ENCODE results near the gene YAE1.

The YAE1 gene

DNA sequence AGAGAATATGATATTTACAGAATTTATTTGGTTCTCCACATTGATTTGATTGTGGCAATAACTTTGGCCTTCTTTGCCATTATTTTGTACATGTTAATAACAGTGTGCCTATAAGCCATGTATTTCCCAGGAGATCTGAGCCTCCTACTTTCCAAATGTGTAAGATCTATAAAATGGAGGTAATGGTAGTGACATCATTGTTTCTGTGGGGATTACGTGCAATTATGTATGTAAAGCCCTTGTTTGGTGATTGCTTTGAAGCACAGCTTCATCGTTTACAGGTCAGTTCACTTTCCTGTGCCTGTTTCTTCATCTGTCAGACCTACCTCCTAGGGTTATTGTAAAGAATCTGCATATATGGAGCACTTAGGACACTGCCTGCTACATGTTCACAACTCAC lies 17.3 kb downstream of the YAE1 start:
- Histone ChIP-seq H3K27me3 (ENCODE audit: control insufficient read depth, insufficient read depth, low read length) (no peaks in the 10 kb centered on the region), H3K27ac (ENCODE audit: low read depth, low read length) (no peak overlapping the region), H3K4me3 (ENCODE audit: low read depth, low read length) (no peak overlapping the region; the same call in 1 of the 2 replicates), H3K9ac (ENCODE audit: low read length) (no peak overlapping the region), H3K36me3 (ENCODE audit: control insufficient read depth, insufficient read depth, low read length) (no peaks in the 10 kb centered on the region), H3K4me1 (ENCODE audit: control insufficient read depth, insufficient read depth, low read length) (peaks cover 10% of the 10 kb centered on the region), H3K9me3 (ENCODE audit: control insufficient read depth, insufficient read depth, low read depth, low read length) (no peaks in the 10 kb centered on the region)

DNA sequence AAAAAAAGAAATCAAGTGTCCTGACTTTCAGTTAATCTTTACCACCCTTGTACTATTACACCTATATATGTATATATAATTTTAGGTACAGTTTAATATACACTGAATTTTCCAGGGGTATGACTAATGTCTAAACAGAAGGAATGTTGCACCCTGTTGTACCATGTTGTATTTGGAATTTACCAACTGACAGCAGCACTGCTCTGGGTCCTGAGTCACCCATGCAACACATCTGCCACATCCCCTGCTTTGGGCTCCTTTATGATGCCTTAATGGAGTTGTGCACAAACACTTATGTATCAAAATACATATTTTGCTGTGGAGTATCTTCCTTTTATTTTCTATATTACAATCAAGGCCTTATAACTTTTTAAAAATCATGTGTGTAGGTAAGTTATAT lies 21.2 kb downstream of the YAE1 start:
- Histone ChIP-seq H3K4me3 (ENCODE audit: low read depth, low read length) (no peak overlapping the region), H3K9ac (ENCODE audit: low read length) (no peak overlapping the region), H3K27ac (ENCODE audit: low read depth, low read length) (no peak overlapping the region), H3K27me3 (ENCODE audit: control insufficient read depth, insufficient read depth, low read length) (no peaks in the 10 kb centered on the region), H3K9me3 (ENCODE audit: control insufficient read depth, insufficient read depth, low read depth, low read length) (0 out of 2 replicates have a peak, but pooled peaks cover 2% of the 10 kb centered on the region), H3K36me3 (ENCODE audit: control insufficient read depth, insufficient read depth, low read length) (no peaks in the 10 kb centered on the region), H3K4me1 (ENCODE audit: control insufficient read depth, insufficient read depth, low read length) (peaks cover 14% of the 10 kb centered on the region)

- H3K4me3 ChIP-seq (ENCODE audit: low read depth, low read length), result no peak overlapping the region
- H3K4me1 ChIP-seq (ENCODE audit: control insufficient read depth, insufficient read depth, low read length), result peaks cover 13% of the 10 kb centered on the region
- no peak overlapping the region for H3K9ac ChIP-seq (ENCODE audit: low read length)
- no peaks in the 10 kb centered on the region for H3K27me3 ChIP-seq (ENCODE audit: control insufficient read depth, insufficient read depth, low read length)
- H3K36me3 ChIP-seq (ENCODE audit: control insufficient read depth, insufficient read depth, low read length), result no peaks in the 10 kb centered on the region
- H3K9me3 ChIP-seq (ENCODE audit: control insufficient read depth, insufficient read depth, low read depth, low read length), result 0 out of 2 replicates have a peak, but pooled peaks cover 2% of the 10 kb centered on the region
- H3K27ac ChIP-seq (ENCODE audit: low read depth, low read length), result no peak overlapping the region
These were observed 22.2 kb downstream of the YAE1 start for GRCh38 chr7:39588416-39588815.

- H3K9ac ChIP-seq (ENCODE audit: low read length), result no peak overlapping the region
- no peak overlapping the region for H3K4me3 ChIP-seq (ENCODE audit: low read depth, low read length)
- no peaks in the 10 kb centered on the region for H3K27me3 ChIP-seq (ENCODE audit: control insufficient read depth, insufficient read depth, low read length)
- 0 out of 2 replicates have a peak, but pooled peaks cover 6% of the 10 kb centered on the region for H3K4me1 ChIP-seq (ENCODE audit: control insufficient read depth, insufficient read depth, low read length)
- H3K36me3 ChIP-seq (ENCODE audit: control insufficient read depth, insufficient read depth, low read length), result no peaks in the 10 kb centered on the region
- H3K27ac ChIP-seq (ENCODE audit: low read depth, low read length), result peak overlapping the region; percentile 22; the same call in 1 of the 2 replicates
- H3K9me3 ChIP-seq (ENCODE audit: control insufficient read depth, insufficient read depth, low read depth, low read length), result 0 out of 2 replicates have a peak, but pooled peaks cover 2% of the 10 kb centered on the region
These were observed 23.3 kb downstream of the YAE1 start for GRCh38 chr7:39589323-39590111.

DNA sequence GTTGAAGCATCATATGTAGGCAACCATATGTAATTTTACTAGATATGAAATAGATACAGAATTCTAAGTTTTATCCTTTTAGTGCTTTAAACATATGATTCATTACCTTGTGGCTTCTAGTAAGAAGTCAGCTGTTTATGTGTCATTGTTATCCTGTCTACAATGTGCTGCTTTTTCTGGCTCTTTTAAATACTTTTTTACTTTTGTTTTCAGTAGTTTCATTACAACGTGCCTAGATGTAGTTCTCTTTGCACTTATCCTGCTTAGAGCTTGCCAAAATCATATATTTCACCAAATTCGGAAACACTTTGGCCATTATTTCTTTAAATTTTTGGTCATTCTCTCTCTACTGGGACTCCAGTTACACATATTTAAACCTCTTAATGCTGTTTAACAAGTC lies 26.4 kb downstream of the YAE1 start:
- Histone ChIP-seq H3K27me3 (ENCODE audit: control insufficient read depth, insufficient read depth, low read length) (no peaks in the 10 kb centered on the region), H3K4me3 (ENCODE audit: low read depth, low read length) (no peak overlapping the region), H3K4me1 (ENCODE audit: control insufficient read depth, insufficient read depth, low read length) (0 out of 2 replicates have a peak, but pooled peaks cover 6% of the 10 kb centered on the region), H3K9ac (ENCODE audit: low read length) (no peak overlapping the region), H3K27ac (ENCODE audit: low read depth, low read length) (no peak overlapping the region), H3K9me3 (ENCODE audit: control insufficient read depth, insufficient read depth, low read depth, low read length) (0 out of 2 replicates have a peak, but pooled peaks cover 2% of the 10 kb centered on the region), H3K36me3 (ENCODE audit: control insufficient read depth, insufficient read depth, low read length) (no peaks in the 10 kb centered on the region)

- Histone ChIP-seq H3K27ac (ENCODE audit: low read depth, low read length) (no peak overlapping the region), H3K4me3 (ENCODE audit: low read depth, low read length) (no peak overlapping the region), H3K36me3 (ENCODE audit: control insufficient read depth, insufficient read depth, low read length) (no peaks in the 10 kb centered on the region), H3K4me1 (ENCODE audit: control insufficient read depth, insufficient read depth, low read length) (no peaks in the 10 kb centered on the region), H3K9me3 (ENCODE audit: control insufficient read depth, insufficient read depth, low read depth, low read length) (0 out of 2 replicates have a peak, but pooled peaks cover 2% of the 10 kb centered on the region), H3K9ac (ENCODE audit: low read length) (no peak overlapping the region), H3K27me3 (ENCODE audit: control insufficient read depth, insufficient read depth, low read length) (no peaks in the 10 kb centered on the region)
These were observed 28.9 kb downstream of the YAE1 start for GRCh38 chr7:39594988-39595620.

DNA sequence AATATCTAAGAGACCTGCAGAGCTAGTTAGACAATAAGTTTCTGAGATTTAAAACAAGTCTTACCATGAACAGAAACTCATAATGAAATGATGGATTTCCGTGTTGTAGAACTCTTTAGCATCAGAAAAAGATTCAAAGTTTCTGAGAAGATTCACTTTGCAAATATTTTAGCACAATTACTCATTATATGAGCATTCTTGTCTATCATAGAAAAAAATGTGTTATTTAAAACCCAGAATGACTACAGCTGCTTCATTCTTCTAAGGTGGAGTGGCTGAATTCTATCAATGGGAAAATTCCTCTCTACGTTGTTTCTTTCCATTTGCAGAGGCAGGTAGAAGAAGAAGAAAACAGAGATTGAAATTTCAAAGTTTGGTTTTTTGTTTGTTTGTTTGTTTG lies 36.1 kb downstream of the YAE1 start:
- Histone ChIP-seq H3K9ac (ENCODE audit: low read length) (no peak overlapping the region), H3K36me3 (ENCODE audit: control insufficient read depth, insufficient read depth, low read length) (no peaks in the 10 kb centered on the region), H3K27ac (ENCODE audit: low read depth, low read length) (no peak overlapping the region), H3K27me3 (ENCODE audit: control insufficient read depth, insufficient read depth, low read length) (no peaks in the 10 kb centered on the region), H3K4me3 (ENCODE audit: low read depth, low read length) (no peak overlapping the region), H3K9me3 (ENCODE audit: control insufficient read depth, insufficient read depth, low read depth, low read length) (no peaks in the 10 kb centered on the region), H3K4me1 (ENCODE audit: control insufficient read depth, insufficient read depth, low read length) (no peaks in the 10 kb centered on the region)

DNA sequence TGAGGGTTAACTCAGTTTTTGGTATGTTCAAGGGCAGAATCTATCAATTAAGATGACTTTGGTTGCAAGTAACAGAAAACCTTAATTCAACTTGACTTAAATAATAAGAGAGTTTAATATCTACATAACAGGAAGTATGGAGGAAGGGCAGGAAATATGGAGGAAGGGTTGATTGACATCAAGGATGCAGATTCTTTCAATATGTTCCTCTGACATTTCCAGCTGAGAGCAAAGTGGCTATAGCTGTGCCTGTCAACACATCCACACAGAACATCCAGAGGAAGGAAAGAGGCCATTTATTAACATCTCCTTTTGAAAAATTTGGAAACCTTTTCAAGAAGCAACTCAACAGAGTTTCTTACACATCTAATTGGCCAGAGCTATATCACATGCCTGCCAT lies 37.7 kb downstream of the YAE1 start:
- no peak overlapping the region for H3K9ac ChIP-seq (ENCODE audit: low read length)
- H3K9me3 ChIP-seq (ENCODE audit: control insufficient read depth, insufficient read depth, low read depth, low read length), result no peaks in the 10 kb centered on the region
- no peak overlapping the region for H3K27ac ChIP-seq (ENCODE audit: low read depth, low read length)
- no peak overlapping the region for H3K4me3 ChIP-seq (ENCODE audit: low read depth, low read length)
- H3K27me3 ChIP-seq (ENCODE audit: control insufficient read depth, insufficient read depth, low read length), result no peaks in the 10 kb centered on the region; the same call in 1 of the 2 replicates
- no peaks in the 10 kb centered on the region for H3K4me1 ChIP-seq (ENCODE audit: control insufficient read depth, insufficient read depth, low read length)
- no peaks in the 10 kb centered on the region for H3K36me3 ChIP-seq (ENCODE audit: control insufficient read depth, insufficient read depth, low read length)

DNA sequence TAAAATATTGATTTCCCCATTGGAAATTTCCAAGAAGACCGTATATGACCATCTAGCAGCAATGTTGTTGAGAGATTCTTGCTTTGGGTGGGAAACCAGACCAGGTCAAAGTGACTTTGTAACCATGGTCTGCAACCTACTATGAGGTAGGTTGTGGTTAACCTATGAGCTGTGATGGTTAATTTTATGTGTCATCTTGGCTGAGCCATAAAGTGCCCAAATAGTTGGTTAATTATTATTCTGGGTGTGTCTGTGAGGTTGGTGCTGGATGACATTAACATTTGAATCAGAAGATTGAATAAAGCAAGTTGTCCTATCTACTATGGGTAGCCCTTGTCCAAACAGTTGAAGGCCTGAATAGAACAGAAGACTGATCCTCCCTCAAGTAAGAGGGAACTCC lies 38.9 kb downstream of the YAE1 start:
- Histone ChIP-seq H3K4me1 (ENCODE audit: control insufficient read depth, insufficient read depth, low read length) (0 out of 2 replicates have a peak, but pooled peaks cover 3% of the 10 kb centered on the region), H3K9ac (ENCODE audit: low read length) (no peak overlapping the region), H3K27me3 (ENCODE audit: control insufficient read depth, insufficient read depth, low read length) (peaks cover 10% of the 10 kb centered on the region), H3K36me3 (ENCODE audit: control insufficient read depth, insufficient read depth, low read length) (no peaks in the 10 kb centered on the region), H3K4me3 (ENCODE audit: low read depth, low read length) (no peak overlapping the region), H3K27ac (ENCODE audit: low read depth, low read length) (no peak overlapping the region), H3K9me3 (ENCODE audit: control insufficient read depth, insufficient read depth, low read depth, low read length) (no peaks in the 10 kb centered on the region)

DNA sequence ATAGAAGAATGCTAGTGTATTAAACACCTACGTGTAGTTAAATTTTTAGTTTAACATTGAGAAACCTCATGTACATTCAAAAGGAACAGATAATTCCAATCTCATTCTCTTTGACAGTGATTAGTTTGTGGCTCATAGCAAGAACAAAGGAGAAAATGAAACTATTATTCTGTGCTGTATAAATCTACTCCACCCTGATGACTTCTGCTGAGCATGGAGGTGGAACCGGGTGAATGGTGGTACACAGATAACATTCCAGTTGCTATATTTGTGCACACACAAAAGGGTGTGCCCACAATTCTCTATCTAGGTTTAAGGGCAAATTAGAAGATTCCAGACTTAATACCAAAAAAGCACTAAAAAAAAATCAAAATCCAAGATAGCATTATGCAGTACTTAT lies 40.1 kb downstream of the YAE1 start:
- H3K4me1 ChIP-seq (ENCODE audit: control insufficient read depth, insufficient read depth, low read length), result 0 out of 2 replicates have a peak, but pooled peaks cover 3% of the 10 kb centered on the region
- H3K27ac ChIP-seq (ENCODE audit: low read depth, low read length), result no peak overlapping the region
- peaks cover 14% of the 10 kb centered on the region for H3K27me3 ChIP-seq (ENCODE audit: control insufficient read depth, insufficient read depth, low read length)
- no peak overlapping the region for H3K9ac ChIP-seq (ENCODE audit: low read length)
- no peaks in the 10 kb centered on the region for H3K9me3 ChIP-seq (ENCODE audit: control insufficient read depth, insufficient read depth, low read depth, low read length)
- H3K36me3 ChIP-seq (ENCODE audit: control insufficient read depth, insufficient read depth, low read length), result no peaks in the 10 kb centered on the region
- H3K4me3 ChIP-seq (ENCODE audit: low read depth, low read length), result no peak overlapping the region

GRCh38 chr7:39606941-39607340 lies 40.7 kb downstream of the YAE1 start:
- Histone ChIP-seq H3K36me3 (ENCODE audit: control insufficient read depth, insufficient read depth, low read length) (no peaks in the 10 kb centered on the region), H3K27ac (ENCODE audit: low read depth, low read length) (no peak overlapping the region), H3K4me3 (ENCODE audit: low read depth, low read length) (no peak overlapping the region), H3K9me3 (ENCODE audit: control insufficient read depth, insufficient read depth, low read depth, low read length) (no peaks in the 10 kb centered on the region), H3K4me1 (ENCODE audit: control insufficient read depth, insufficient read depth, low read length) (0 out of 2 replicates have a peak, but pooled peaks cover 3% of the 10 kb centered on the region), H3K27me3 (ENCODE audit: control insufficient read depth, insufficient read depth, low read length) (peaks cover 14% of the 10 kb centered on the region), H3K9ac (ENCODE audit: low read length) (no peak overlapping the region)

All from HUES6 (cell line).